Cerebellar nuclear complex (tissue), 1 donor: ENCODE data around the gene PCDHGA6.

Experiments
- DNase-seq, 2 experiments: peaks; one replicate each; lab custom pipeline; 2025; lab: John Stamatoyannopoulos, UW

PCDHGA6 gene

DNA sequence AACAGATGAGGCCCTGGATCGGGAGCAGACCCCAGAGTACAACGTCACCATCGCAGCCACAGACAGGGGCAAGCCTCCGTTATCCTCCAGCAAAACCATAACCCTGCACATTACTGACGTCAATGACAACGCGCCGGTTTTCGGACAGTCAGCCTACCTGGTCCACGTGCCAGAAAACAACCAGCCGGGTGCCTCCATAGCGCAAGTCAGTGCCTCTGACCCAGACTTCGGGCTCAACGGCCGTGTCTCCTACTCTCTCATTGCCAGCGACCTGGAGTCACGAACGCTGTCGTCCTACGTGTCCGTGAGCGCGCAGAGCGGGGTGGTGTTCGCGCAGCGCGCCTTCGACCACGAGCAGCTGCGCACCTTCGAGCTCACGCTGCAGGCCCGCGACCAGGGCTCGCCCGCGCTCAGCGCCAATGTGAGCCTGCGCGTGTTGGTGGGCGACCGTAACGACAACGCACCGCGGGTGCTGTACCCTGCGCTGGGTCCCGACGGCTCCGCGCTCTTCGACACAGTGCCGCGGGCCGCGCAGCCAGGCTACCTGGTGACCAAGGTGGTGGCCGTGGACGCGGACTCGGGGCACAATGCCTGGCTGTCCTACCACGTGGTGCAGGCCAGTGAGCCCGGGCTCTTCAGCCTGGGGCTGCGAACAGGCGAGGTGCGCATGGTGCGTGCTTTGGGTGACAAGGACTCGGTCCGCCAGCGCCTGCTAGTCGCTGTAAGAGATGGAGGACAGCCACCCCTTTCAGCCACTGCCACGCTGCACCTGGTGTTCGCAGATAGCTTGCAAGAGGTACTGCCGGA is 45.6 kb downstream of the PCDHGA6 start:
- no peak for DNase-seq

DNA sequence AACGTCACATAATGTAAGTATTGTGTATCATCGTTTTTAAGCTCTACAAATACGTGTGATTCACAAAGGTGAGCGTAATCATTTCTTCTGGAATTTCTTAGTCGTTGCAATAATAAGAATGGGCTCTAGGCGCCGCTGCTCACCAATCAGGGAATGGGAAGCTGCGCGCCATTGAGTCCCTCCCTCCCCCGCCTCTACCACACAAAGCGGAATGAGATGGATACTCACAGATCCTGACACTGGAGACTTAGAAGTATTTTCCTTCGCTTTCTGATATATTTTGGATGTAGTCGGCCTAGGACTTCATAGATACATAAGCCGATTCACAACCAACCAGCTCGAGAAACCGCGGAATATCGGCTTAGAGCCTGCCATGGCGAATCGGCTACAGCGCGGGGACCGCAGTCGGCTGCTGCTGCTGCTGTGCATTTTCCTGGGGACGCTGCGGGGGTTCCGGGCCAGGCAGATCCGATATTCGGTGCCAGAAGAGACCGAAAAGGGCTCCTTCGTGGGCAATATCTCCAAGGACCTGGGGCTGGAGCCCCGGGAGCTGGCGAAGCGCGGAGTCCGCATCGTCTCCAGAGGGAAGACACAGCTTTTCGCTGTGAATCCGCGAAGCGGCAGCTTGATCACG is 47.3 kb downstream of the PCDHGA6 start, which contains the start of gene PCDHGA11:
Gene PCDHGA11 (plus strand): TSS at position 197 of the 634 bp plus-strand sequence. CDS start 177 bp downstream, at position 374.
- DNase-seq = no peak

DNA sequence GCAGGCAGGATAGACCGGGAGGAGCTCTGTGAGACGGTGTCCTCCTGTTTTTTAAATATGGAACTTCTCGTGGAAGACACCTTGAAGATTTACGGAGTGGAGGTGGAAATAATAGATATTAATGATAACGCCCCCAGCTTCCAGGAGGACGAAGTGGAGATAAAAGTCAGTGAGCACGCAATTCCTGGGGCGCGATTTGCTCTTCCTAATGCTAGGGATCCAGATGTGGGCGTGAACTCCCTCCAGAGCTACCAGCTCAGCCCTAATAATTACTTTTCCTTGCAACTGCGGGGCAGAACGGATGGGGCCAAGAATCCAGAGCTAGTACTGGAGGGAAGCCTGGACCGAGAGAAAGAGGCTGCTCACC is 47.8 kb downstream of the PCDHGA6 start:
- no peak for DNase-seq

DNA sequence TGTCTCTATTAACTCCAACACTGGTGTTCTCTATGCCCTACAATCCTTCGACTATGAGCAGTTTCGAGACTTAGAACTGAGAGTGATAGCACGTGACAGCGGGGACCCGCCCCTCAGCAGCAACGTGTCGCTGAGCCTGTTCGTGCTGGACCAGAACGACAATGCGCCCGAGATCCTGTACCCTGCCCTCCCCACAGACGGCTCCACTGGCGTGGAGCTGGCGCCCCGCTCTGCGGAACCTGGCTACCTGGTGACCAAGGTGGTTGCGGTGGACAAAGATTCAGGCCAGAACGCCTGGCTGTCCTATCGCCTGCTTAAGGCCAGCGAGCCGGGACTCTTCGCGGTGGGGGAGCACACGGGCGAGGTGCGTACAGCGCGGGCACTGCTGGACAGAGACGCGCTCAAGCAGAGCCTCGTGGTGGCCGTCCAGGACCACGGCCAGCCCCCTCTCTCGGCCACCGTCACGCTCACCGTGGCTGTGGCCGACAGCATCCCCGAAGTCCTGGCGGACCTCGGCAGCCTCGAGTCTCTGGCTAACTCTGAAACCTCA is 49.1 kb downstream of the PCDHGA6 start:
- no peak for DNase-seq

DNA sequence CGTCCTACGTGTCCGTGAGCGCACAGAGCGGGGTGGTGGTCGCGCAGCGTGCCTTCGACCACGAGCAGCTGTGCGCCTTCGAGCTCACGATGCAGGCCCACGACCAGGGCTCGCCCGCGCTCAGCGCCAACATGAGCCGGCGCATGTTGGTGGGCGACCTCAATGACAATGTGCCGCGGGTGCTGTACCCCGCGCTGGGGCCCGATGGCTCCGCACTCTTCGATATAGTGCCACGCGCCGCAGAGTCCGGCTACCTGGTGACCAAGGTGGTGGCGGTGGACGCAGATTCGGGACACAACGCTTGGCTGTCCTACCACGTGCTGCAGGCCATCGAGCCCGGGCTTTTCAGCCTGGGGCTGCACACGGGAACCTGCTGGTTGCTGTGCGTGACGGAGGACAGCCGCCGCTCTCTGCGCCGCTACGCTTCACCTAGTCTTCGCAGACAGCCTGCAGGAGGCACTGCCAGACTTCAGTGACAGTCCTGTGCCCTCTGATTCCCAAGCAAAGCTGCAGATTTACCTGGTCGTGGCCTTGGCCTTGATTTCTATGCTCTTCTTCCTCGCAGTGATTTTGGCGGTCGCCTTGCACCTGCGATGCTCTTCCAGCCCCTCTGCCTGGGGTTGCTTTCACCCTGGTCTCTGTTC is 54.2 kb downstream of the PCDHGA6 start:
- DNase-seq = no peak
